Liver (tissue), 3 donors: ENCODE data around the gene GRIFIN.

Experiments
- ATF3 ChIP-seq: IDR thresholded peaks from 2 replicates; pipeline ENCODE4 v1.6.1; 2016; ENCODE audit warnings: antibody characterized with exemption
- CTCF ChIP-seq: fragments of 150-350 bp; IDR thresholded peaks from 2 replicates; pipeline ENCODE4 v1.5.1; 2017; ENCODE audit warnings: improper control_type of control experiment, low read depth, low read length; ENCODE audit not compliant: missing input control
- EGR1 ChIP-seq, 2 donors: IDR thresholded peaks; 2 replicates each; pipeline ENCODE4 v1.6.1; 2016 to 2018; ENCODE audit warnings: antibody characterized with exemption in 2 of 2, low read depth in 2 of 2
- FOXA2 ChIP-seq: IDR thresholded peaks from 2 replicates; pipeline ENCODE4 v1.6.1; 2016; ENCODE audit warnings: antibody characterized with exemption
- GABPA ChIP-seq, 2 donors: IDR thresholded peaks in 1 of 2; conservative IDR thresholded peaks in 1 of 2; 2 replicates each; pipeline ENCODE4 v1.6.1; 2016; ENCODE audit warnings: antibody characterized with exemption in 2 of 2, mild to moderate bottlenecking in 1 of 2, moderate library complexity in 1 of 2
- HNF4A ChIP-seq, 2 donors: conservative IDR thresholded peaks; 2 replicates each; pipeline ENCODE4 v1.6.1; 2016; ENCODE audit warnings: antibody characterized with exemption in 2 of 2, mild to moderate bottlenecking in 2 of 2
- HNF4G ChIP-seq: IDR thresholded peaks from 2 replicates; pipeline ENCODE4 v1.6.1; 2016; ENCODE audit warnings: antibody characterized with exemption
- MAX ChIP-seq: IDR thresholded peaks from 2 replicates; pipeline ENCODE4 v1.6.1; 2016; ENCODE audit warnings: antibody characterized with exemption
- NR2F2 ChIP-seq: IDR thresholded peaks from 2 replicates; pipeline ENCODE4 v1.6.1; 2016; ENCODE audit warnings: antibody characterized with exemption
- RAD21 ChIP-seq, 2 donors: IDR thresholded peaks; 2 replicates each; pipeline ENCODE4 v1.6.1; 2016; ENCODE audit warnings: antibody characterized with exemption in 2 of 2, mild to moderate bottlenecking in 2 of 2
- REST ChIP-seq: IDR thresholded peaks from 2 replicates; pipeline ENCODE4 v1.6.1; 2016; ENCODE audit warnings: antibody characterized with exemption, mild to moderate bottlenecking
- SP1 ChIP-seq: IDR thresholded peaks from 2 replicates; pipeline ENCODE4 v1.6.1; 2018; ENCODE audit warnings: antibody characterized with exemption, mild to moderate bottlenecking
- donor health status: healthy.
- donor health status: healthy.

GRCh38 chr7:2471396-2471795, 4.8 kb downstream of the GRIFIN start:
- TF ChIP-seq GABPA (IDR thresholded peaks at IDR 0.05 in 1 of 2, conservative IDR thresholded peaks at IDR 0.05 in 1 of 2) (no peak), CTCF (no peak), RAD21 (IDR thresholded peaks at IDR 0.05) (no peak), MAX (no peak), SP1 (no peak), EGR1 (IDR thresholded peaks at IDR 0.05; ENCODE audit: low read depth in 2 of 2) (no peak), REST (no peak), HNF4A (conservative IDR thresholded peaks at IDR 0.05) (no peak), NR2F2 (no peak), HNF4G (no peak), FOXA2 (no peak), ATF3 (no peak)
